Fibroblast of skin of right quadriceps (primary cell): ENCODE data around the gene NIT1.
A peak's percentile ranks its signal among the peaks of the same experiment; 100 is the strongest.
"Not testable (repeated sequence)": the region's sequence is repeated elsewhere in the genome, so short reads cannot be mapped to it uniquely, and the experiment has no call there.

ENCODE experiments used
- DNase-seq: peaks from one replicate; pipeline ENCODE4 v3.0.0-alpha.2; 2013

Gene NIT1

GRCh38 chr1:161115961-161116360 is 1.9 kb upstream of the NIT1 start:
- DNase-seq: not testable (repeated sequence)

GRCh38 chr1:161119092-161119903 is 1.4 kb downstream of the NIT1 start:
- peak; percentile 61 for DNase-seq

DNA sequence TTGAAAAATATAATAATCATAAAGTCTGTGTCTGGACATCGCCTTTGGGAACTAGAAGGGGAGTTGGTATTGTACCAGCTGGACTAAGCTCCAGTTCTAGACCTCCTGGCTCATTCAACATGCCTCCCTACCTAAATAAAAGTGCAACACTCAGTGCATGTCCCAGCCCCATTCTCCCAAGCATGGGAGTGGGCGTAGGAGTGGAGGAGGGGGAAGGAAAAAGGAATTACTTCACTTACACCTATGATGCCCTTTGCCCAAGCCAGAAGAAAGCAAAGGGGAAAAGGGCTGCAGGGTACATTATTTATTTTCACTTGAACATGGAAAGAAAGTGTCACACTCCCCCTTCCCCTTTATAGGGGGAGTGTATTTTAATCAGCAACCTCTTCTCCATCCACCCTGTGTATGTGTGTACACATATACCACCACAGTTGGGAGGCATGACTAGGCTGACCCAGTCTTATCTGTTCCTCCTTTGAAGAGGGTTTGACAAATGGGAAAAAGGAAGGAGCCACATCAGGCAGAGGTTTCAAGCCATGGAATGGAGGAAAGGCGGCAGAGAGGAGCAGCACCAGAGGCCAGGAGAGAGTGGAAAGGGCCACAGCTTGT is 3.2 kb downstream of the NIT1 start:
- no peak for DNase-seq

DNA sequence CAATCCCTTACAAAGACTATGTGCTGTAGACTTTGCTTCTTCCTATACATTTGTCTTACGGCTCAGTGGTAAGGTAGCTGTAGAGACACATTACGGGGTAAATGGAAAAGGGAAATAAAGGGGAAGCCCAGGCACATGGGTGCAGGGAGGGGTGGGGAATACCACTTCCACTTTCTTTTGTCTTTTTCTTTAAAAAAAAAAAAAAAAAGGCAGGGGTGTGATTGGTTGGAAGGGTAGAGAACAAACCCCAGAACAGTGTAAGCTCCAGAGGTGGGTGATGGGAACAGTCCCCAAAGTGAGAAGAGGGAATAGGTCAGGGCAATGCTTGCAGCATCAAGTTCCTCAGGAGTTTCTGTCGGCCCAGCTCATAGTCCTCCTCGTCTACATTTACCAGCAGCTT is 3.9 kb downstream of the NIT1 start:
- no peak for DNase-seq

DNA sequence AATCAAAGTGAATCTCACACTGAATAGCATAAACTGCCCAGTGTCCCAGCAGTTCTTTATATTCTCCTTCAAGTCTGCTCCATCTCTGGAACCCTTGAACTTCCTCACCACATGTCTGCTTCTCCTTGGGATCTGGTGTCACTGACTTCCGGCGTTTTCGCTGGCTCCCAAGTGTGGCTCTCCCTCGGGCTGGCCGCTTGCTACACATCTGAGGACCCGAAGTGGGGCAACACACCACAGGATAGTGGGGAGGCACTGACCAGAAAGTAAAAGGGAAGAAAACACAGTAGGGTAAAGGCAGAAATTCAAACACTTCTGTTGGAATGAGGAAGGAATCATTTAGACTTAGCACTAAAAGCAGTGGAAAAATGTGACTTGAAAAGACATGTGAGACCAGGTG is 5.1 kb downstream of the NIT1 start:
- DNase-seq: no peak

GRCh38 chr1:161127649-161128048 is 9.7 kb downstream of the NIT1 start:
- DNase-seq: no peak

- DNase-seq: no peak
Observed at GRCh38 chr1:161128591-161129420, 10.9 kb downstream of the NIT1 start.

GRCh38 chr1:161130266-161130665 is 12.4 kb downstream of the NIT1 start:
- DNase-seq: no peak

GRCh38 chr1:161131523-161132409 is 13.9 kb downstream of the NIT1 start:
- no peak for DNase-seq

- peak; percentile 98 for DNase-seq
Observed at GRCh38 chr1:161132410-161133219, 14.7 kb downstream of the NIT1 start, which contains the start of gene DEDD. TSS of gene DEDD (minus strand) at chr1:161132667. CDS start at chr1:161124462, 8,205 bp downstream.

- DNase-seq: no peak
Observed at GRCh38 chr1:161133220-161133740, 15.4 kb downstream of the NIT1 start.

DNA sequence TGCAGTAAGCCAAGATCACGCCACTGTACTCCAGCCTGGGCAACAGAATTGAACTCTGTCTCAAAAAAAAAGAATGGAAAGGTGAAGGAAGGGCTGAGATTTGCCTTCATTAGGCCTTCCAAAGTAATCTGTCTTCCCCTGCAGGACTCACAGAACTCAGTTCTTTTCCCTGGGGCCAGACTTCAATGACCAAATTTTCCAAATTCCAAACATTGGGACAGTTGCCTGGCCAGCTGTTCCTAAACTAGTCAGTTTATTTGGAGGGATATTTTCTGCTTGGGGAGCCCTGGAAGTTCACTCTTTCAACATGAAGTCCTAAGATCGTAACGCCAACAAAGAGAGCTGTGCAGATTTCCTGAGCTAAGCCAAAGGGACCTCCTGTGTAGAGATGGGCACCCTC is 20.0 kb downstream of the NIT1 start:
- no peak for DNase-seq

GRCh38 chr1:161138431-161138830 is 20.5 kb downstream of the NIT1 start:
- DNase-seq: no peak

DNA sequence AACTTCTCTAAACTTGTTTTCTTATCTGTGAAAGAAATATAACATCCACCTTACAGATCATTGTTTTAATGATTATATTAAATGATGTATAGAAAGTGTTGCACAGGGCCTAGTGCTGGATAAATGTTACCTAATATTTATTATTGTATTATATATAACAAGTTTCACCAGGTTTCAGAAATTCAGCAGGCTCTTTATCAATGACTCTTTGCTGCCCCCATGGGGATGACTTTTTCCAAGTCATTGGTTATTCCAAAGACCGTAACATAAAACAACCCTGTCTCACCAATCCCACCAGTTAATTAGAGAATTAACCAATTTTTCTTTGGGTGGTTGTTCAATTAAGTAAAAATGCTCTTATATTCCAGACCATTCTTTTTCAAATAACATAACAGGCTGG is 21.9 kb downstream of the NIT1 start:
- peak; percentile 42 for DNase-seq

GRCh38 chr1:161140755-161141400 is 23.0 kb downstream of the NIT1 start:
- no peak for DNase-seq

- no peak for DNase-seq
Observed at GRCh38 chr1:161145832-161146231, 27.9 kb downstream of the NIT1 start.

DNA sequence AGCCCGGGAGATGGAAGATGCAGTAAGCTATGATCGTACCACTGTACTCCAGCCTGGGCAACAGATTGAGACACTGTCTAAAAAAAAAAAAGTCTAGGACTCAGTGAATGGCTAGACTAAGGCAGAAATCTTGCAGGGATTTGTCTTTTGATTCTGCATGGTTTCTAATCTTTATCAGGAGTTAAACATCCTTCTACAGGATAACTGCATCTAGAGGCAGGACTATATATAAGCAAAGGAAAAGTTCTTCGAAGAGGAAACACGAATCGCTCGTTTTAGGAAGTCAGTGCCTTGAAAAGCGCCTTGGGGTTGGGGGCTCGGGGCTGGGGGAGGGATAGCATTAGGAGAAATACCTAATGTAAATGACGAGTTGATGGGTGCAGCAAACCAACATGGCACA is 35.3 kb downstream of the NIT1 start:
- no peak for DNase-seq

DNA sequence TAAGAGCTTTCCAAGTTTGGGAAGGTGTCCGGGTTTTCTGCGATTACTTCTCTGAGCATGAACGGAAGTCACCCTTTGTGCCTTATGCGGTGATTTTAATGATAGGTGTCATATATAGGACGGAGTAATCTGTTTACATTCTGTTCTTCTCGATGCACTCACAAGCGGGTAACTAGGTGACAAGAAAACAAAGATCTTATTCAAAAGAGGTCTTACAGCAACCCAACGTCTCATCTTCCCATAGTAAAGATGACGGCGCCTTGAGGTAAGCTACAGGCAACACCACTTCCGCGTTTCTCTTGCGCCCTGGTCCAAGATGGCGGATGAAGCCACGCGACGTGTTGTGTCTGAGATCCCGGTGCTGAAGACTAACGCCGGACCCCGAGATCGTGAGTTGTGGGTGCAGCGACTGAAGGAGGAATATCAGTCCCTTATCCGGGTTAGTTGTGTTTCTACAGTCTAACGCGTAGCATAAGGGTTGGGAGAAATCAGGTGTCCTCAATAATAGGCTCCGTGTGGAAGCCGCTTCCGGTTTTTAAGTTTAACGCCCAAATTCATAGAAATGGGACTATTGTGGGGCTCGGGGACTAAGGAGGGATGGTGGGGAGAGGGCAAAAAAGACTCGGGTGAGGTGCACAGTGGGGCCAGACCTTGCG is 35.9 kb downstream of the NIT1 start, which contains the start of gene UFC1:
Gene UFC1 (plus strand): TSS at position 297 of the 656 bp plus-strand sequence. CDS start 20 bp downstream, at position 317.
- peak; percentile 91 for DNase-seq

GRCh38 chr1:161157867-161158266 is 40.0 kb downstream of the NIT1 start:
- DNase-seq: no peak
